Ishikawa (cell line): ENCODE results near the gene SLFN12L.

Experiments
- CEBPB ChIP-seq: IDR thresholded peaks from 2 replicates; pipeline ENCODE4 v1.6.1; 2012
- CREB1 ChIP-seq: IDR thresholded peaks from 2 replicates; pipeline ENCODE4 v1.6.1; 2012; ENCODE audit warnings: low read depth
- EGR1 ChIP-seq: IDR thresholded peaks from 2 replicates; pipeline ENCODE4 v1.6.1; 2012
- EP300 ChIP-seq: IDR thresholded peaks from 2 replicates; pipeline ENCODE4 v1.6.1; 2012; ENCODE audit warnings: borderline replicate concordance
- FOXM1 ChIP-seq: IDR thresholded peaks from 2 replicates; pipeline ENCODE4 v1.6.1; 2012; ENCODE audit warnings: low read depth, borderline replicate concordance
- NFIC ChIP-seq: IDR thresholded peaks from 2 replicates; pipeline ENCODE4 v1.6.1; 2012
- RAD21 ChIP-seq: IDR thresholded peaks from 2 replicates; pipeline ENCODE4 v1.6.1; 2012; ENCODE audit warnings: low read depth
- TAF1 ChIP-seq: IDR thresholded peaks from 2 replicates; pipeline ENCODE4 v1.6.1; 2012; ENCODE audit warnings: low read depth, mild to moderate bottlenecking
- TCF12 ChIP-seq: IDR thresholded peaks from 2 replicates; pipeline ENCODE4 v1.6.1; 2012; ENCODE audit warnings: low read depth
- TEAD4 ChIP-seq: IDR thresholded peaks from 2 replicates; pipeline ENCODE4 v1.6.1; 2012
- YY1 ChIP-seq: IDR thresholded peaks from 2 replicates; pipeline ENCODE4 v1.6.1; 2012; ENCODE audit warnings: low read depth
- ZBTB7A ChIP-seq: IDR thresholded peaks from 2 replicates; pipeline ENCODE4 v1.6.1; 2012; ENCODE audit warnings: low read depth
- TF ChIP-seq, protein P1 (sequence below): IDR thresholded peaks from 2 replicates; pipeline ENCODE4 v1.6.1; 2012
- TF ChIP-seq, protein P2 (sequence below): IDR thresholded peaks from 2 replicates; pipeline ENCODE4 v1.6.1; 2012
- TF ChIP-seq, protein P3 (sequence below): IDR thresholded peaks from 2 replicates; pipeline ENCODE4 v1.6.1; 2012; ENCODE audit warnings: low read depth, mild to moderate bottlenecking

The SLFN12L gene

DNA sequence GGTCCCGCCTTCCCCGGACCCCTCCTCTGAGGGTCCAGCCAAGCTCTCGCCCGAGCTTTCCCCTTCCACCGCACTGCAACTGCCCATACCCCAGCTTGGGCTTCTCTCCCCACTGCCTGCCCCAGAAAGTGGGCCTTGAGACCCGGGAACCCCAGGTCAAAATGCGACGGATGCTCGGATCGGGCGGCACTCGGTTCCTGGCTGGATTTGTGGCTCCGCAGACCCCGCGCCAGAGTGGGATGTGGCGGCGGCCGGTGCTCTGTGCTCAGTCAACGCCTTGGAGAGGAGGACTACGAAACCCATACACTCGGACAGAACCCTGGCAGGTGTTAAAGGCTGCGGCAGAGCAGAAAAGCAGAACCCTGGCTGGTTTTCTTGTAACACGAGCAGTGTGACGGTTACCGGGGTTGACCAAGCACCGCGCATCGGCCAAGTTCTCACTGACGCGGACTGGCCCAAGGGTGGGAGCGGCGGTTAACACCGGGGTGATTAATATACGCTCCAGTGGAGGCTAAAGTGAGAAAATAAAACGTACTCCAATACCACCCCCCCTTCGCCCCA, 88.0 kb downstream of the SLFN12L start:
- no peak for TF ChIP-seq TEAD4
- TF ChIP-seq RAD21, result no peak
- no peak for TF ChIP-seq EGR1
- no peak for TF ChIP-seq EP300
- TF ChIP-seq NFIC, result no peak
- TF ChIP-seq, protein P1, sequence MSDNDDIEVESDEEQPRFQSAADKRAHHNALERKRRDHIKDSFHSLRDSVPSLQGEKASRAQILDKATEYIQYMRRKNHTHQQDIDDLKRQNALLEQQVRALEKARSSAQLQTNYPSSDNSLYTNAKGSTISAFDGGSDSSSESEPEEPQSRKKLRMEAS, result no peak
- TF ChIP-seq FOXM1, result no peak
- TF ChIP-seq TCF12, result no peak

DNA sequence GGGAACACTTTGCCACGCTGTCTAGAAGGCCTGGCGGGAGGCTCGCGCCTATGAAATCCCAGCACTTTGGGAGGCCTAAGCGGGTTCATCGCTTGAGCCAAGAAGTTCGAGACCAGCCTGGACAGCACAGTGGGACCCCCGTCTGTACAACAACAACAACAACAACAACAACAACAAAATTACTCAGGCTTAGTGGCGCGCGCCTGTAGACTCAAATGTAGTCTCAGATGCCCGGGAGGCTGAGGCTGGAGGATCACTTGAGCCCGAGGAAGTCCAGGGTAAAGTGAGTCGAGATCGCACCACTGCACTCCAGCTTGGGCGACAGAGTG, 88.6 kb downstream of the SLFN12L start:
- no peak for TF ChIP-seq CEBPB
- TF ChIP-seq EGR1, result no peak
- TF ChIP-seq, protein P2, sequence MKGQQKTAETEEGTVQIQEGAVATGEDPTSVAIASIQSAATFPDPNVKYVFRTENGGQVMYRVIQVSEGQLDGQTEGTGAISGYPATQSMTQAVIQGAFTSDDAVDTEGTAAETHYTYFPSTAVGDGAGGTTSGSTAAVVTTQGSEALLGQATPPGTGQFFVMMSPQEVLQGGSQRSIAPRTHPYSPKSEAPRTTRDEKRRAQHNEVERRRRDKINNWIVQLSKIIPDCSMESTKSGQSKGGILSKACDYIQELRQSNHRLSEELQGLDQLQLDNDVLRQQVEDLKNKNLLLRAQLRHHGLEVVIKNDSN, result no peak
- TF ChIP-seq, protein P1, result no peak
- TF ChIP-seq, protein P3, sequence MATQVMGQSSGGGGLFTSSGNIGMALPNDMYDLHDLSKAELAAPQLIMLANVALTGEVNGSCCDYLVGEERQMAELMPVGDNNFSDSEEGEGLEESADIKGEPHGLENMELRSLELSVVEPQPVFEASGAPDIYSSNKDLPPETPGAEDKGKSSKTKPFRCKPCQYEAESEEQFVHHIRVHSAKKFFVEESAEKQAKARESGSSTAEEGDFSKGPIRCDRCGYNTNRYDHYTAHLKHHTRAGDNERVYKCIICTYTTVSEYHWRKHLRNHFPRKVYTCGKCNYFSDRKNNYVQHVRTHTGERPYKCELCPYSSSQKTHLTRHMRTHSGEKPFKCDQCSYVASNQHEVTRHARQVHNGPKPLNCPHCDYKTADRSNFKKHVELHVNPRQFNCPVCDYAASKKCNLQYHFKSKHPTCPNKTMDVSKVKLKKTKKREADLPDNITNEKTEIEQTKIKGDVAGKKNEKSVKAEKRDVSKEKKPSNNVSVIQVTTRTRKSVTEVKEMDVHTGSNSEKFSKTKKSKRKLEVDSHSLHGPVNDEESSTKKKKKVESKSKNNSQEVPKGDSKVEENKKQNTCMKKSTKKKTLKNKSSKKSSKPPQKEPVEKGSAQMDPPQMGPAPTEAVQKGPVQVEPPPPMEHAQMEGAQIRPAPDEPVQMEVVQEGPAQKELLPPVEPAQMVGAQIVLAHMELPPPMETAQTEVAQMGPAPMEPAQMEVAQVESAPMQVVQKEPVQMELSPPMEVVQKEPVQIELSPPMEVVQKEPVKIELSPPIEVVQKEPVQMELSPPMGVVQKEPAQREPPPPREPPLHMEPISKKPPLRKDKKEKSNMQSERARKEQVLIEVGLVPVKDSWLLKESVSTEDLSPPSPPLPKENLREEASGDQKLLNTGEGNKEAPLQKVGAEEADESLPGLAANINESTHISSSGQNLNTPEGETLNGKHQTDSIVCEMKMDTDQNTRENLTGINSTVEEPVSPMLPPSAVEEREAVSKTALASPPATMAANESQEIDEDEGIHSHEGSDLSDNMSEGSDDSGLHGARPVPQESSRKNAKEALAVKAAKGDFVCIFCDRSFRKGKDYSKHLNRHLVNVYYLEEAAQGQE, result no peak
- no peak for TF ChIP-seq ZBTB7A
- no peak for TF ChIP-seq CREB1
- no peak for TF ChIP-seq FOXM1
- TF ChIP-seq EP300, result no peak
- TF ChIP-seq YY1, result no peak
- TF ChIP-seq TEAD4, result no peak
- TF ChIP-seq TAF1, result no peak

DNA sequence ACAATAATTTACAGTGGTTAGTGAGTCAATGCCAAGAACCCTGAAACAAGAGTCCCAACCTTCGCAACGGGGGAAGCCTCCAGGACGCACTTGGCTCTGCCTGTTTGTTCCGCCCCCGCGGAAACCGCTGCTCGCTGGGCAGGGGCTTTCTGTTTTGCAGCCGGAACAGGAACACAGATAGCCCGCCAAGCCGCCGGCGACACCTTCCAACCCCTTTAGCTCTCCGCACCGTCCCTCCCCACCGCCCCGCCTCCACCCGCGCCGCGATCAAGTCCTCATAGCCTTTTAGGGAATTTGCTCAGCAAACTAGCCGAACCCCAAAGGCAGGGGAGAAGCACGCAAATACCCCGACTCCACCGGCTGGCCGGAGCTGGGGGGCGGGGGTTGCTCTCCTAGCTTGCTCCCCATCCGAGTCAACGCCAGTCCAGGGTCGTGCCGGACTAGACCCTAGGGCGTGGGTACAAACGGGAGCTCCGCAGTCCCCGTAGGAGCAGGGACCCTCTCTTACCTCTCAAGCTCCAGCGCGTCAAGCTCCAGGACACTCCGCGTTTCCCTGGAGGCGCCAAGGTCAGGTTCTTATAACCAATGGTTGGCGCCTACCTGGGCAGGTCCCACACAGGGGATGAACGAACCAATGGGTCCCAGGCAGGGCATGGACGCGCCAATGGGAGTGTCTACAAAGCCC, 89.1 kb downstream of the SLFN12L start, which contains the start of gene SLFN13:
Gene SLFN13, minus strand, starts transcription at position 553 of the 685 bp plus-strand sequence. CDS start 3,086 bp downstream, outside the sequence.
- no peak for TF ChIP-seq CEBPB
- no peak for TF ChIP-seq TAF1
- TF ChIP-seq TEAD4, result no peak
- no peak for TF ChIP-seq TCF12
- TF ChIP-seq CREB1, result no peak
- no peak for TF ChIP-seq FOXM1
- no peak for TF ChIP-seq ZBTB7A
- TF ChIP-seq RAD21, result no peak
- TF ChIP-seq, protein P1, result no peak
- no peak for TF ChIP-seq EGR1
- TF ChIP-seq, protein P3, result no peak
- TF ChIP-seq, protein P2, result no peak
- TF ChIP-seq YY1, result no peak

DNA sequence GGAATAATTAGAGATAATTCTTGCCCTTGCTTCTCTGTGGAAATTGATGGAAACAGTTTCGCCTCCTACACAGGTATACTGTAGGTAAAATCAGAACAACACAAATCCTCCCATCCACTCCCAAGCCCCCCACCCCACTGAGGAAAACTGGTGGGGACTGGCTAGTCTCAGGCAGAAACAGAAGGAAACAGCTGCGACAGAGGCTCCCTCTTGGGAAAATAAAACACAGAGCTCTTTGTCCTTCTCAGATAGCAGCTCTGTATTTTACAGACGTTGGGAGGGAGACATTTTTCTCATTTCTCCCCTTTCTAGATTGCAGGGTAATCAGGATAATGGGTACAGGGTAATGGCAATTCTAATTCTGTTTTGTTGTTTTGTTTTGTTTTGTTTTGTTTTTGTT, 90.0 kb downstream of the SLFN12L start:
- no peak for TF ChIP-seq EGR1
- TF ChIP-seq YY1, result no peak

DNA sequence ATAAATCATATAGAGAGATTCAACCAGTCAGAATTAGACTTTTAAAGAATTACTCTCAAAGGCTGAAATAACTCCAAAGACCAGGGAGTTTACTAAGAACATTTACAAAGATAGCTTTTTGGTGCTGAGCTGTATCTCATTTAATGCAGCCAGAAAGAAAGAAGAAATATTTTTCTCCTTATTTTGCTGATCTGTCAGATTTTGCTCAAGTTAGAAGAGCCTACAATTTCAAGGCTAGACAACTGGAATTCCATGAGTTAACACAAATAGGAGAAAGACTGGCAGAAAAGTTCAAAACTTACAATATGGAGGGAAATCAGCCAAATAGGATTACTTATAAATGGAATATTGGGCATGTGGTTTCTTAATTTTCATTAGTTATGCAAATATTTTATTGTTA, 99.0 kb downstream of the SLFN12L start:
- TF ChIP-seq EGR1, result no peak
- TF ChIP-seq, protein P1, result no peak
- TF ChIP-seq RAD21, result no peak
- no peak for TF ChIP-seq EP300
- no peak for TF ChIP-seq FOXM1
- TF ChIP-seq, protein P3, result no peak
- TF ChIP-seq, protein P2, result no peak
- TF ChIP-seq NFIC, result no peak
- no peak for TF ChIP-seq TAF1
- TF ChIP-seq CREB1, result no peak
